ENCODE data around the gene LRP5.
"Not testable (repeated sequence)": the region's sequence is repeated elsewhere in the genome, so short reads cannot be mapped to it uniquely, and the experiment has no call there.

DNA sequence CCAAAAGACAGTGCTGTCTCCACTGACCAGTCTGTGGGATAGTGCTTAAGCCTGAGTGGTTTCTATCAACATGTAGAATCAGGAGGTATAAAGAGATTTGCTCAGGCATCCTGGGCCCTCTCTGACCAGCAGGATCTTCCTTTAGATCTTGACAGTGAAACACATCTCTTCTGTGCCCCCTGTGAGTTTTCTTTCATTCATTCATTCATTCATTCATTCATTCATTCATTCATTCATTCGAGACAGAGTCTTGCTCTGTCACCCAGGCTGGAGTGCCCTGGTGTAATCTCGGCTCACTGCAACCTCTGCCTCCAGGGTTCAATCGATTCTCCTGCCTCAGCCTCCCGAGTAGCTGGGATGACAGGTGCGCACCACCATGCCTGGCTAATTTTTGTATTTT is 121.8 kb downstream of the LRP5 start:
- TF ChIP-seq, protein P1, sequence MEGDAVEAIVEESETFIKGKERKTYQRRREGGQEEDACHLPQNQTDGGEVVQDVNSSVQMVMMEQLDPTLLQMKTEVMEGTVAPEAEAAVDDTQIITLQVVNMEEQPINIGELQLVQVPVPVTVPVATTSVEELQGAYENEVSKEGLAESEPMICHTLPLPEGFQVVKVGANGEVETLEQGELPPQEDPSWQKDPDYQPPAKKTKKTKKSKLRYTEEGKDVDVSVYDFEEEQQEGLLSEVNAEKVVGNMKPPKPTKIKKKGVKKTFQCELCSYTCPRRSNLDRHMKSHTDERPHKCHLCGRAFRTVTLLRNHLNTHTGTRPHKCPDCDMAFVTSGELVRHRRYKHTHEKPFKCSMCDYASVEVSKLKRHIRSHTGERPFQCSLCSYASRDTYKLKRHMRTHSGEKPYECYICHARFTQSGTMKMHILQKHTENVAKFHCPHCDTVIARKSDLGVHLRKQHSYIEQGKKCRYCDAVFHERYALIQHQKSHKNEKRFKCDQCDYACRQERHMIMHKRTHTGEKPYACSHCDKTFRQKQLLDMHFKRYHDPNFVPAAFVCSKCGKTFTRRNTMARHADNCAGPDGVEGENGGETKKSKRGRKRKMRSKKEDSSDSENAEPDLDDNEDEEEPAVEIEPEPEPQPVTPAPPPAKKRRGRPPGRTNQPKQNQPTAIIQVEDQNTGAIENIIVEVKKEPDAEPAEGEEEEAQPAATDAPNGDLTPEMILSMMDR (IDR thresholded peaks at IDR 0.05) = not testable (repeated sequence)
- TF ChIP-seq POLR2A (IDR thresholded peaks at IDR 0.05) = not testable (repeated sequence)

Measured in ovary (tissue), 3 donors.